HEK293T (cell line): ENCODE results near the gene PLCB4.

Source experiments
- CTCF ChIA-PET: fragments of 350-600 bp; formaldehyde crosslinking; extraction: SDS; loops from one replicate; lab custom pipeline; 2021; ENCODE audit warnings: antibody characterized with exemption, inconsistent platforms; lab: Yijun Ruan, JAX
- POLR2A ChIA-PET: fragments of 350-600 bp; formaldehyde crosslinking; extraction: SDS; loops from one replicate; lab custom pipeline; 2020; ENCODE audit warnings: antibody characterized with exemption, inconsistent platforms; lab: Yijun Ruan, JAX
- DNase-seq: peaks from one replicate; pipeline ENCODE4 v3.0.0; 2012; ENCODE audit warnings: mixed read lengths; ENCODE audit errors: extremely low spot score
- ARNT ChIP-seq: fragments of 450-650 bp; IDR thresholded peaks from 2 replicates; pipeline ENCODE4 v1.6.1; 2017; ENCODE audit warnings: mild to moderate bottlenecking
- BHLHE40 ChIP-seq: fragments of 450-650 bp; IDR thresholded peaks from 2 replicates; pipeline ENCODE4 v1.6.1; 2016; ENCODE audit warnings: mild to moderate bottlenecking, moderate library complexity, borderline replicate concordance
- CTBP1 ChIP-seq: fragments of 450-650 bp; IDR thresholded peaks from 2 replicates; pipeline ENCODE4 v1.6.1; 2016; ENCODE audit warnings: borderline replicate concordance
- ELF4 ChIP-seq: fragments of 450-650 bp; IDR thresholded peaks from 2 replicates; pipeline ENCODE4 v1.6.1; 2017; ENCODE audit warnings: antibody characterized with exemption
- FOXA1 ChIP-seq: fragments of 450-650 bp; IDR thresholded peaks from 2 replicates; pipeline ENCODE4 v1.6.1; 2016; ENCODE audit warnings: mild to moderate bottlenecking
- FOXK2 ChIP-seq: fragments of 450-650 bp; IDR thresholded peaks from 2 replicates; pipeline ENCODE4 v1.6.1; 2016; ENCODE audit warnings: mild to moderate bottlenecking
- FOXM1 ChIP-seq: fragments of 450-650 bp; IDR thresholded peaks from 2 replicates; pipeline ENCODE4 v1.6.1; 2017; ENCODE audit warnings: mild to moderate bottlenecking, borderline replicate concordance
- HDGF ChIP-seq: fragments of 450-650 bp; IDR thresholded peaks from 2 replicates; pipeline ENCODE4 v1.6.1; 2017; ENCODE audit warnings: antibody characterized with exemption, borderline replicate concordance
- L3MBTL2 ChIP-seq: fragments of 450-650 bp; conservative IDR thresholded peaks from 2 replicates; pipeline ENCODE4 v1.6.1; 2016; ENCODE audit warnings: mild to moderate bottlenecking
- LEF1 ChIP-seq: fragments of 450-650 bp; IDR thresholded peaks from 2 replicates; pipeline ENCODE4 v1.6.1; 2017; ENCODE audit warnings: mild to moderate bottlenecking, borderline replicate concordance
- NFRKB ChIP-seq: fragments of 450-650 bp; IDR thresholded peaks from 2 replicates; pipeline ENCODE4 v1.6.1; 2016; ENCODE audit warnings: mild to moderate bottlenecking, moderate library complexity
- PKNOX1 ChIP-seq: fragments of 450-650 bp; IDR thresholded peaks from 2 replicates; pipeline ENCODE4 v1.6.1; 2016
- SP1 ChIP-seq: fragments of 450-650 bp; IDR thresholded peaks from 2 replicates; pipeline ENCODE4 v1.6.1; 2017
- SUZ12 ChIP-seq: fragments of 450-650 bp; IDR thresholded peaks from 2 replicates; pipeline ENCODE4 v1.6.1; 2016; ENCODE audit warnings: mild to moderate bottlenecking
- TARDBP ChIP-seq: fragments of 450-650 bp; IDR thresholded peaks from 2 replicates; pipeline ENCODE4 v1.6.1; 2016
- ZNF384 ChIP-seq: fragments of 450-650 bp; IDR thresholded peaks from 2 replicates; pipeline ENCODE4 v1.6.1; 2016

Gene PLCB4

GRCh38 chr20:9052136-9052535, 16.8 kb upstream of the PLCB4 start:
- POLR2A ChIA-PET: no interaction called here
- CTCF ChIA-PET: interaction anchor here (0.7 kb wide), 1 partner anchor 341 kb away, joined by 3 read pairs; no protein-coding TSS in a partner anchor
- TF ChIP-seq CTBP1 (no peak), SUZ12 (no peak), ARNT (no peak), ELF4 (no peak), LEF1 (no peak), HDGF (no peak), ZNF384 (no peak), FOXA1 (no peak), TARDBP (no peak), PKNOX1 (no peak), FOXM1 (no peak), SP1 (no peak), FOXK2 (no peak), L3MBTL2 (no peak), NFRKB (no peak), BHLHE40 (no peak)
- DNase-seq: no peak

GRCh38 chr20:9053108-9053507, 15.8 kb upstream of the PLCB4 start:
- ChIA-PET CTCF (interaction anchor here (1.1 kb wide), 1 partner anchor 10 kb away, joined by 4 read pairs; no protein-coding TSS in a partner anchor), POLR2A (interaction anchor here (2.4 kb wide), 1 partner anchor 14 kb away, joined by 8 read pairs; no protein-coding TSS in a partner anchor)
- no peak for DNase-seq
- no peak for TF ChIP-seq FOXM1
- TF ChIP-seq PKNOX1: no peak
- TF ChIP-seq ZNF384: no peak
- TF ChIP-seq ELF4: no peak
- no peak for TF ChIP-seq L3MBTL2
- no peak for TF ChIP-seq NFRKB
- no peak for TF ChIP-seq FOXA1
- TF ChIP-seq BHLHE40: no peak
- TF ChIP-seq HDGF: no peak
- no peak for TF ChIP-seq LEF1
- no peak for TF ChIP-seq CTBP1

GRCh38 chr20:9054176-9054575, 14.7 kb upstream of the PLCB4 start:
- TF ChIP-seq L3MBTL2: no peak
- no peak for TF ChIP-seq NFRKB
- TF ChIP-seq FOXK2: no peak
- no peak for TF ChIP-seq HDGF
- no peak for TF ChIP-seq CTBP1
- TF ChIP-seq ZNF384: no peak
- TF ChIP-seq LEF1: no peak
- no peak for TF ChIP-seq PKNOX1
- no peak for TF ChIP-seq BHLHE40
- TF ChIP-seq SP1: no peak
- TF ChIP-seq FOXA1: no peak
- no peak for TF ChIP-seq SUZ12
- TF ChIP-seq ELF4: no peak
- no peak for TF ChIP-seq TARDBP
- no peak for TF ChIP-seq ARNT
- no peak for TF ChIP-seq FOXM1
- DNase-seq: no peak
- POLR2A ChIA-PET: interaction anchor here (1.1 to 2.4 kb wide), 2 partner anchors 13 to 15 kb away, joined by 3 to 8 read pairs; no protein-coding TSS in a partner anchor
- CTCF ChIA-PET: interaction anchor here (1.1 kb wide), 1 partner anchor 9 kb away, joined by 4 read pairs; no protein-coding TSS in a partner anchor

- no peak for TF ChIP-seq ELF4
- no peak for TF ChIP-seq FOXA1
- no peak for TF ChIP-seq TARDBP
- TF ChIP-seq FOXK2: no peak
- TF ChIP-seq PKNOX1: no peak
- TF ChIP-seq FOXM1: no peak
- TF ChIP-seq NFRKB: no peak
- TF ChIP-seq ARNT: no peak
- TF ChIP-seq L3MBTL2: no peak
- no peak for TF ChIP-seq ZNF384
- TF ChIP-seq CTBP1: no peak
- no peak for TF ChIP-seq SUZ12
- no peak for TF ChIP-seq LEF1
- no peak for TF ChIP-seq SP1
- ChIA-PET CTCF (no interaction called here), POLR2A (no interaction called here)
- DNase-seq: no peak
Observed at GRCh38 chr20:9059931-9060330, 9.0 kb upstream of the PLCB4 start.

GRCh38 chr20:9061434-9061833, 7.5 kb upstream of the PLCB4 start:
- ChIA-PET CTCF (no interaction called here), POLR2A (no interaction called here)
- DNase-seq: no peak
- no peak for TF ChIP-seq HDGF
- no peak for TF ChIP-seq NFRKB
- TF ChIP-seq ARNT: no peak
- TF ChIP-seq LEF1: no peak
- TF ChIP-seq ELF4: no peak
- TF ChIP-seq BHLHE40: no peak
- no peak for TF ChIP-seq L3MBTL2
- no peak for TF ChIP-seq FOXA1
- no peak for TF ChIP-seq CTBP1
- TF ChIP-seq SP1: no peak
- no peak for TF ChIP-seq FOXM1
- no peak for TF ChIP-seq ZNF384
- no peak for TF ChIP-seq PKNOX1
- TF ChIP-seq TARDBP: no peak
- no peak for TF ChIP-seq SUZ12
- no peak for TF ChIP-seq FOXK2
